T follicular helper cell (primary cell): Measurements from ENCODE around the gene RPP14.
"Not testable (repeated sequence)": the region's sequence is repeated elsewhere in the genome, so short reads cannot be mapped to it uniquely, and the experiment has no call there.

Experiments
- DNase-seq: peaks from one replicate; pipeline ENCODE4 v3.0.0-alpha.2; 2020; ENCODE audit warnings: low read depth

Gene RPP14

GRCh38 chr3:58332575-58333188 is 26.6 kb downstream of the RPP14 start, which contains the start of gene PXK:
PXK (plus strand) TSS chr3:58332892; CDS start chr3:58332989, 97 bp downstream.
- peak; percentile 66 for DNase-seq

DNA sequence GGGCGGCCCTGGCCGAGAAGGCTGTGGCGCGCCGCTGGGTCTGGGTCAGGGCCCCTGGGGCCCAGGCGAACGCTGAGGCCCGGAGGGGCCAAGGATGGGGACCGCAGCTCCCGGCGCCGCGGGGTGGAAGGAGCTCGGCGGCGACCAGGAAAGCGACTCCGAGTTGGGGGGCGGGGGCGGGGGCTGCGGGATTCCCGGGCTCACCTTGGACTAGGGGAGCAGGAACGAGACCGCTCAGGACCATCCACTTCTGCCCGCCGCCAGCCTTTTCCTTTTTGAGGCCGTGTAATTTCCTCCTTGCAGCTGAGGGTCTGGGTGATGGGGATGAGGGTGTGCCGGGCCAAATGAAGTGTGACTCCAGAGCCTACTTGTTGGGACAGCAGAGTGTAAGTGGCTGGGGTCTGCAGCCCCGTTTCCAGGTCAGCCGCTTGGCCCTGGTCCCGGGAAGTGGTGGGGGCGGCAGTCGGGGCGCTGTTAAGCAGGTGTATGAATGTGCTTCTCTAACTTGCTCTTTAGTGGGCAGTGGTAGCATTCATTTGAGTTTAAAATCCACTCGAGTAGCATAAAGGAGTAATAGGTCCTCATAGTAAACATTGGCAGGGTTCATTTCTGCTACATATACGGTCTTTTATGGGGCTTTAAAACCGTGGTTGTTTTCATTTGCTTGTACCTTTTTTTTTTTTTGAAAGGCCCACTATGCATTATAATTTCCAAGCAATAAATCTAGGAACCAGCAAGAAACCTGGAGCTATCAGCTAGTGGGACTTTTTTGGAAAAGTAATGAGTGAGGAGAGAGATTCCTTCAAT is 27.4 kb downstream of the RPP14 start:
- DNase-seq: no peak

- no peak for DNase-seq
Observed at GRCh38 chr3:58334013-58334321, 27.9 kb downstream of the RPP14 start.

DNA sequence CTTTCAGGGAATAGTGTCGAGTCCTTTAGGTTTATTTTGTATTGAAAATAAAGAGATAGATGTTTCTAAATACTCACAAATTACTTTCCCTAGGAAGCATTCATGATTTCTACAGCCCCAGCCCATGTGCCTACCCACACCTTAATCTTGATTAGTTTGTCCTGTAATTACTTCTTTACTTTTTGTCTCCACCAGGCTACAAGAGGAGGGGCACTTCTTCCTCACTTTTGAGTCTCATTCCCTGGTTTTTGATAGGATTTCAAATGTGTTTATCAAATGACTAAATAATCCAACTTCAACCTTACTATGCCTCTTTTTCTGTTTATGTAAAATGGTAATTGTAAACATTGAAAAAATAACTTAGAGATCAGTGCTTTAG is 28.4 kb downstream of the RPP14 start:
- DNase-seq: no peak

DNA sequence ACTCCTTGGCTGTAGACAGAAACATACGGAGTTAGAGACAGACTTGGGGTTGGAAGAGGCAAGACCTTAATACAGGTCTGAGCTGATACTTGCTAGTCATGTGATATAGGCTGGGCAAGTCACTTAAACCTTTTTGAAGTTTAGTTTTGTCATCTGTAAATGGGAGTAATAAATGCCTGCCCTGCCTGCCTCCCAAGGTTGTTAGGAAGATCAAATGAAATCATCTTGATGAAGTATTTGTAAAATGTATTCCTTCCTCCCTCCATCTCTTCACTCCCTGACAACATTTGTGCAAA is 29.6 kb downstream of the RPP14 start:
- DNase-seq: no peak

DNA sequence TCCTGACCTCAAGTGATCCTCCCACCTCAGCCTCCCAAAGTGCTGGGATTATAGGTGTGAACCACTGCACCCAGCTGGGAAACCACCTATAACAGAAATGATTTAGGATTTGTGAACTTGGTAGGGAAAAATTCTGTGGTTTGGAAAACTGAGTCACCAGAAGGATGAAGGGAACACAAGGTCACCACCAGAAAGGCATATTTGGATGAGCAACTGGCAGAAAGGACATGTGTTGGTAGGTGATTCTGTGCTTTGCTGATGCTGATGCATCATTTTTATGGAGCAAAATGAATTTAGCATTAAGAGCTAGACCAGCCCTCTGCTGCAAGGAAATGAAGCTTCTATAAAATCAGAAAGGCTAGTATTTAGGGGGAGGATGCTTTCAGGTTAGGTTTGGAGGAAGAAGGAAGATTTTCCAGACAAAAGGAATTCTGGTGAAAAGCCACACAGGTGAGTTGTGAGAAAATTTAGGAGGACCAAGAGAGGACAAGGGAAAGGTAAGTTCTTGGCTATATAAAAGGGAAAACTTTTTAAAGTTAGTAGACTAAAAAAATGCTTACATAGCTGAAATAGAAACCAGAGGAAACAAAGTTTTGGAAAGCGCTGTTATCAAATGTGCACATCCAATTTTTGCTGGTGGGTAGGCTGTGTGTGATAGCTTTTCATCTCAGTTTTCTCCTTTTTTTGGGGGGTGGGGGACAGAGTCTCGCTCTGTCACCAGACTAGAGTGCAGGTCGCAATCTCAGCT is 30.3 kb downstream of the RPP14 start:
- DNase-seq: no peak

DNA sequence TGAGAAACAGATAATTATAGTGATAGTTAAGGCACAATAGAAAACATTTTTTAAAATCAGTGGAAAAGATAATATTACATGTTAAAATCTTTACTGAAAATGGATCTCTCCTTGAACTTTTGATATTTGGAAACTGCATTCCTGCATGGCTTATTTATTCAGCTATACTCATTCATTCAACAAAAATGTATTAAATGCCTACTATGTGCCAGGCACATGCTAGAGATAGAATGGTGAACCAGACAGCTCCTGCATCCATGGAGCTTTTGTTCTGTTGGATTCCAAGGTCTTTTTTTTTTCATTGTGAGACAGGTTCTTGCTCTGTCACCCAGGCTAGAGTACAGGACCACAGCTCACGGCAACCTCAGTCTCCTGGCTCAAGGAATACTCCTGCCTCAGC is 31.1 kb downstream of the RPP14 start:
- no peak for DNase-seq

DNA sequence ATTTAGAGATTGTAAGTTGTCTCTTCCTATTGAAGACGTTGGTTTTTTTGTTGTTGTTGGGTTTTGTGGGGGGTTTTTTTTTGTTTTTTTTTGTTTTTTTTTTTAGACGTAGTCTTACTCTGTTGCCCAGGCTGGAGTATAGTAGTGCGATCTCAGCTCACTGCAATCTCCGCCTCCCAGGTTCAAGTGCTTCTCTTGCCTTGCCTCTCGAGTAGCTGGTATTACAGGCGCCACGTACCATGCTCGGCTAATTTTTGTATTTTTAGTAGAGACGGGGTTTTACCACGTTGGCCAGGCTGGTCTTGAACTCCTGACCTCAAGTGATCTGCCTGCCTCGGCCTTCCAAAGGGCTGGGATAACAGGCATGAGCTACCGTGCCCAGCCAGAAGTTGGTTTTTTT is 33.1 kb downstream of the RPP14 start:
- DNase-seq: not testable (repeated sequence)

- no peak for DNase-seq
Observed at GRCh38 chr3:58340594-58341244, 34.7 kb downstream of the RPP14 start.

- DNase-seq: no peak
Observed at GRCh38 chr3:58341376-58341775, 35.3 kb downstream of the RPP14 start.

- DNase-seq: no peak
Observed at GRCh38 chr3:58342676-58343075, 36.6 kb downstream of the RPP14 start.

DNA sequence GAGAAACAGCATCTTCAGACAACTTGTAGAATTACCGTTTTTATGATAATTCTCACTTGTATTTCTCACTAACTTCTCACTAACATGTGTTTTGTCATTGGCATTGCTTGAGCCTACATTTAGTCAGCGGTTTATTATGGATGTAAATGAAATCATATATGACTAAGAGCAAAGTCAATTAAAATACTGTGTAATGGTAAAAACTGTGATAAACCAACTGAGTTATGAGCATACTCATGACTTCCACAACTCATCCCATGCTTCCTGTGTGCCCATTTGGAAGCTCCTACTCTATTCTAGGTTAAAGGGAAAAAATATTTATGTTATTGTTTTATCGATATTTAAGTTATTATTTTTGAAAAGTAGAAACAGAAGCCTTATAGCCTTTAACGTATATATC is 39.4 kb downstream of the RPP14 start:
- DNase-seq: no peak

DNA sequence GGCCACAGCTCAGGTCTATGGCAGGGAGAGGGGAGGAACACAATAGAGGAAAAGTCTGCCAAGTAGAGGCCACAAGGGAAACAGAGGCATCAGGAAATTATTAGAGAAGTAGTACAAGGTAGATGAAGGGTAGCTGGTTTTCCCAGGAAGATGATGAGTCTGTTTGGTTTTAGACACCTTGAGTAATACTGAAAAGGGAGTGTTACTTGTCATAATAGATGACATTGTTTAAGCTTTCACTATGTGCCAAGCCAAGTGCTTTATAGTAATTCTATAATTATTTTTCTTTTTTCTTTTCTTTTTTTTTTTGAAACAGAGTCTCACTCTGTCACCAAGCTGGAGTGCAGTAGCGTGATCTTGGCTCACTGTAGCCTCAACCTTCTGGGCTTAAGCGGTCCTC is 40.3 kb downstream of the RPP14 start:
- DNase-seq: no peak

- no peak for DNase-seq
Observed at GRCh38 chr3:58347984-58348383, 41.9 kb downstream of the RPP14 start.

- no peak for DNase-seq
Observed at GRCh38 chr3:58349792-58350626, 44.0 kb downstream of the RPP14 start.

DNA sequence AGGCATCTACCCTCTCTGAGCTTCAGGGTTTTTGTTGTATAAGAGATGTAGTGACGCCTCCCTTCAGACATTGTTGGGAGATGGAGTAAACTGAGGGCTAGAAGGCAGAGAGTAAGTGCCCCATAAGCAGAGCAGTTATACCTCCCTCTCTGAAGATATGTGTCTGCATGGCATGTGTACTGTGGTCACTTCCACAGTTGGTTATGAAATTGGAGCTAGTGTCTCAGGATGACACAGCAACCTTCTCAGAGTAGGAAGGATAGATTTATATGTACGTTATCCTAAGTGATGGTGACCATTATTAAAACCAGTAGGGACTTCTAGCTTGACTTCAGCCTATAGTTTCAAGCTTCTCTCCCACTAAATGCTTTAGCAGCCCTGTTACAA is 44.6 kb downstream of the RPP14 start:
- no peak for DNase-seq

DNA sequence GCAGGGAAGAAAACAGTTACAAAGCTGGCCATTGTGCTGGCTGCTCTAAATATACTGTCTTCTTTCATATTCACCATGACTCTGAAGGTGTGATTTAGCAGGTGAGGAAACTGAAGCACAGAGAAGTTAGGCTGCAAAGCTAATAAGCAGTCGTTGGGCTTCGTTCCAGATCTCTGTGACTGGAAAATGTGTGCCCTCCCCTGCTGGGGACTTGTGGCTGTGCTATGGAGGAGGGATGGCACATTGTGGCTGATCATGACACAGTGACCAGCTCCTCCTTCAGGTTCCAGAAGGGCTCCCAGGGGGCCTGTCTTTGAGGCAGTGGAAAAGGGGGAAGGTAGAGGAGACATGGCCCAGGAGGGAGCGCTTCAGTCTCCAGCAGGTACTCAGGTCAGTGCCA is 45.9 kb downstream of the RPP14 start:
- no peak for DNase-seq

DNA sequence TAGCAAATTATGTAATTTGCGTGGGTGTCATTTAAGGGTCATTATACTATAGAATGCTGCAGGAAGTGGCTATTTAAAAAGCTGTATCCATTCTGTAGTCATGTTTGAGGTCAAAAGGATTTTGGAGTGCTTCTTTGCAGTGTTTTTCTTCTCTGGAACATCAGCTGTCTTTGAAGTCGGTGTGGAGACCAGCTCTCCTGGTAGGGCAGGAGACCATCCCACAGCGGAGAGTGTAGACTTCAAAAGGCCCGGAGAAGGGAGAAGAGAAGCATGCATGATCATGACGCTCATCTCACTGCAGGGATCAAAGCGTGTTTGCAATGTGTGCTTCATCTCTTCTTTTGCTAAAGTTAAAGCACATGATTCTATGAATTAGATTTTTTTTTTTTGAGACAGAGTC is 46.6 kb downstream of the RPP14 start:
- DNase-seq: no peak

DNA sequence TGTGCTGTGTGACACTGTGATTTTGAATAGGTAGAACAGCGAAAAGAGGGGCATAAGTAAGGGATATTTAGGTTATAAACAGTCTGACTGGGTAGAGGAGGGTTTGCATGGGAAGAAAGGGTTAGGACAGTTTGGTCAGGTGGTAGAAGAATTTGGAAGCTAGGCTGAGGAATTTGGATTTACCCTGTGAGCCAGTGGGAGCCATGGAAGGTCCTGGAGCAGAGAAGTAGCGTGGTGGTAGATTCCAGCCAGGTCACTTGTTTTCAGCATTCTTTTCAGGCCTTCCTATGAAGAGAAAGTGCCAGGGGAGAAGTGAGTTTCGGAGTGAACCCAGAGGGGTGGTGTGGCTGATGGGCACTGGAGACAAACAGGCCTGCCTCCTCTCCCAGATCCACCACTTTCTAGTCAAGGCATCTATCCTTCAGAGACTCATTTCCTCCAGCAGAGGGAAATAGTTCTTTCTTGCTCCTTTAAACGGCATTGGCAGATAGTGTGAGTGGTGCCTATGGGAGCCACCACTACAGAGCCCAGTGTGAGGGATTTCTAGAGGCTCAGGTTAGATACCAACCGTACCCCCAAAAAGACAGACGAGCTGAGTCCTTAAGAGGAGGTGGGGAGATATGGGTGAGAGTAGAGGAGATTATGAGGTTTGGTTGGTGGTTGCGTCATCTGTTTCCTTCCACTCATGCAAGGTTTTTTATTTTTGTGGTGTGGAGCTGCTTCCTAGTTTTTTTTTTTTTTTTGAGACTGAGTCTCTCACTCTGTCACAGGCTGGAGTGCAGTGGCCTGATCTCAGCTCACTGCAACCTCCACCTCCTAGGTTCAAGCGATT is 47.9 kb downstream of the RPP14 start:
- DNase-seq: no peak

- DNase-seq: no peak
Observed at GRCh38 chr3:58355179-58355578, 49.1 kb downstream of the RPP14 start.

- DNase-seq: no peak
Observed at GRCh38 chr3:58356054-58356453, 50.0 kb downstream of the RPP14 start.
